Measurements from ENCODE around the gene BIVM. TPM values are rescaled to one million over a fixed set of nuclear protein-coding genes. Genes with fewer than 3 reads are reported as not detected.

BIVM gene
- total RNA-seq, 2 donors from 2014 or later, result 20.2 to 38.9 TPM

DNA sequence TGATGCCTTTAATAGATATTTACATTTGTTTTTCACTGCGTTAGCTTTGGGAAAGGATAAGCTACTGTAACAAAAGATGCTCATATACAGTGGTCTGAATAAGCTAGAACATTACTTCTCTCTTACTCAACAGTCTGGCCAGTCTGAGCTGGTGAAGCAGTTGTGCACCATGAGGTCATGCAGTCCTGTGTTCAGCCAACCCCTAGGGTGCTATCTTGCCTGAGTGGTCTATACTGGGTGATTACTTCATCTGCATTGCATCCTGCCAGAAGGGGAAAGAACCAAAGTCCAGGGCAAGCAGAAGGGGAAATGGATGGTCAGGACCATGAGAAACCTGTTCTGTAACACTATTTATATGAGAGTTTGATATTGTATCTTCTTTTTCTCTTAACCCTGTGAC lies 78.4 kb downstream of the BIVM start:
- H3K36me3 ChIP-seq, result peaks cover 32% of the 10 kb centered on the region
- no peaks in the 10 kb centered on the region for H3K4me1 ChIP-seq
- no peak overlapping the region for H3K27ac ChIP-seq
- TF ChIP-seq, protein P1, sequence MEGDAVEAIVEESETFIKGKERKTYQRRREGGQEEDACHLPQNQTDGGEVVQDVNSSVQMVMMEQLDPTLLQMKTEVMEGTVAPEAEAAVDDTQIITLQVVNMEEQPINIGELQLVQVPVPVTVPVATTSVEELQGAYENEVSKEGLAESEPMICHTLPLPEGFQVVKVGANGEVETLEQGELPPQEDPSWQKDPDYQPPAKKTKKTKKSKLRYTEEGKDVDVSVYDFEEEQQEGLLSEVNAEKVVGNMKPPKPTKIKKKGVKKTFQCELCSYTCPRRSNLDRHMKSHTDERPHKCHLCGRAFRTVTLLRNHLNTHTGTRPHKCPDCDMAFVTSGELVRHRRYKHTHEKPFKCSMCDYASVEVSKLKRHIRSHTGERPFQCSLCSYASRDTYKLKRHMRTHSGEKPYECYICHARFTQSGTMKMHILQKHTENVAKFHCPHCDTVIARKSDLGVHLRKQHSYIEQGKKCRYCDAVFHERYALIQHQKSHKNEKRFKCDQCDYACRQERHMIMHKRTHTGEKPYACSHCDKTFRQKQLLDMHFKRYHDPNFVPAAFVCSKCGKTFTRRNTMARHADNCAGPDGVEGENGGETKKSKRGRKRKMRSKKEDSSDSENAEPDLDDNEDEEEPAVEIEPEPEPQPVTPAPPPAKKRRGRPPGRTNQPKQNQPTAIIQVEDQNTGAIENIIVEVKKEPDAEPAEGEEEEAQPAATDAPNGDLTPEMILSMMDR (IDR thresholded peaks at IDR 0.05), result no peak
- H3K9me3 ChIP-seq, result no peaks in the 10 kb centered on the region
- DNase-seq (ENCODE audit: low spot score), result no peak
- H3K27me3 ChIP-seq, result no peaks in the 10 kb centered on the region
- H3K4me3 ChIP-seq, result no peak overlapping the region

DNA sequence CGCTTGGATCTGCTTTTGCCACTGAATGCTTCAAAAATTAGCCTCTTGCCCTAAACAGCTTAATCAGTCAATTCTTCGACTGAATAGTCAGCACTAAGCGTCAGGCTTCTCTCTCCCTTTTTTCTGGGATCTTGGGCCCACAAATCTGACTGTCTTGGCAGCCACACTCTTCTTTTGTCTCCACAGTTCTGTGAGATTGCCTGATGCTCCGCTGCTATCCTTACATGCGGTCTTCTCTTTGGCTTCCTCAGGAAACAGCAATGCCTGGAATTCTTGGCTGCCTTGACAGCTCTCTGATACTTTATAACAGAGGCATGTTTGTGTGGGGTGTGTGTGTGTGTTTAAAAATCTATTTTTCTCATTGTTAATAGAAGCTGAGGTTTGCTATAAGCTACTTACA lies 79.6 kb downstream of the BIVM start:
- Histone ChIP-seq H3K9me3 (no peaks in the 10 kb centered on the region), H3K4me1 (no peaks in the 10 kb centered on the region), H3K36me3 (peaks cover 22% of the 10 kb centered on the region), H3K27me3 (no peaks in the 10 kb centered on the region), H3K4me3 (no peak overlapping the region), H3K27ac (no peak overlapping the region)
- no peak for DNase-seq (ENCODE audit: low spot score)
- TF ChIP-seq, protein P1 (IDR thresholded peaks at IDR 0.05), result no peak

DNA sequence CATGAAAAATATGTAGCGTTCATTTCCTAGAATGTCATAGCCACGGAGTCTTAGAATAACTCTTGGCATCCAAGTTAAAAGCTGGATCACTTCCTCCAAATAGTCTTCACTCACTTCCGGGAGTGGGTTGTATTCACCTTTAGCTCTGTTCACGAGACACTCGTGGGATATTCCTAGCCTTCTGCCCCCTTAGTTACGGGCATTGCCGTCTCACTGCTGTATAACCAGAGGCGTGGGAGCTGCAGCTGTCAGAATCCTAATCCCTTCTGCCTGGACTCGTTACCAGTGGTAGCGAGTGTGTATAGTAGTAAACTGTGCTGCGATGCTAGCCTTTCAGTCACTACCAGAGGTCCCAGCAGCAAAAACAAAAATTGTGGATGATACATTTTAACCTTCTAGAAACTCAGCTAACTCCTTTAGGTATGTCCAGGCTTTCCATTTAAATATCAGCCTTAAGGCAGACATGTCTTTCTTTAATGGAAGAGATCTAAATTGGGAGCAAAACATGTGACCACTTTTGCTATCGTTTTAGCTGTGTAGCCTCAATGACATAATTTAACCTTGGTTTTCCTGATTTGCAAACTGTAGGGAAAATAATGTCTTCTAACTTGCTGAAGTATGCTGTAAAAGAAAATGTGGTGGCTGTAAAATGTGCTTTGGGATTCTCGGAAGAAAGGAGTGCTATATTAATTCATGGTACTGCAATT lies 81.0 kb downstream of the BIVM start:
- TF ChIP-seq, protein P1 (IDR thresholded peaks at IDR 0.05), result no peak
- Histone ChIP-seq H3K4me1 (no peaks in the 10 kb centered on the region), H3K27ac (peak overlapping the region; percentile 22 to 62), H3K9me3 (no peaks in the 10 kb centered on the region), H3K4me3 (peak overlapping the region; percentile 13), H3K36me3 (peaks cover 14% of the 10 kb centered on the region), H3K27me3 (no peaks in the 10 kb centered on the region)
- no peak for DNase-seq (ENCODE audit: low spot score)

DNA sequence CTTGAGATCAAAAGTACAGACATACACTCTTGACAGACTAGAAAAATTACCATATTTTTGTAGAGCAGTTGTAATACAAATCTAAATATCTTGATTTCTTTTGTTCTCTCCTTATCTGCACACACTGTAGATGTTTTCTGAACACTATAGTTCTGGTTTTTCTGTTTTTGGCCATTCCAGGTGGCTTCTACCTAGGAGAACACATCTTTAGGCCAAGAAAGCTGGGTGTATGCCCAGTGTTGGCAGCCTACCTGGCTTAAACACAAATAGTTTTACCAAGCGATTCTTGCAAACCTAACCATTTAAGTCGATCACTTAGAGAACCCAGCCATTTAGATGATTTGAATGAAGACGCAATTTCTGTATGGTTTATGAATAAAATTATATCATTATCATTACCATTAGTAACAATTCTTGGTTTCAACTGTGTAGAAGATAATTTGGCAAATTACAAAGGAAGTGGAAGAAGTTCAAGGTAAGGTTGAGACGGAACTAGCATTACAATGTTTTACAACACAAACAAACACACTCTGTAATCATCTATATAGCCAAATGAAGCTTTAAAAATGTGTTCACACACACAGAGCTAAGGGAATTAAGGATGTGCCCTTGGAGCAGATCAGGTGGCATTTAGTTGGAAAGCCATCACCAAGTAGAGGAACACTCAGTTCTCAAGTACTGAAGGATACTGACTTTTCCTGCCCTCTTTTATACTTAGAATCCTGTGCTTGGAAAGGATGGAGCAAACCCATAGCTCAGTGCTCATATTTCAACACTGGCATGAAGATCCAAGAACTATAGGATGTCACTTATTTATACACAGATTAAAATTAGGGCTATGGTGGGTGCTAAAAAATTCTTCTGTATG lies 83.1 kb downstream of the BIVM start:
- H3K27ac ChIP-seq, result no peak overlapping the region

More for the DNA sequence above, 83.1 kb downstream of the BIVM start:
- no peaks in the 10 kb centered on the region for H3K27me3 ChIP-seq
- DNase-seq (ENCODE audit: low spot score), result no peak
- H3K36me3 ChIP-seq, result no peaks in the 10 kb centered on the region
- H3K9me3 ChIP-seq, result no peaks in the 10 kb centered on the region
- H3K4me1 ChIP-seq, result no peaks in the 10 kb centered on the region
- TF ChIP-seq, protein P1 (IDR thresholded peaks at IDR 0.05), result no peak
- no peak overlapping the region for H3K4me3 ChIP-seq

Other genes with a start within 250 kb of the BIVM start
- gene TPP2, start 202.1 kb upstream of the BIVM start, total RNA-seq, result 10 to 100 TPM; 28.6 to 59.9 TPM
- gene METTL21C, start 104.1 kb upstream of the BIVM start, total RNA-seq, result not detected
- gene TEX30, start 25.3 kb upstream of the BIVM start, total RNA-seq, result 1 to 10 TPM; 8.4 to 8.9 TPM
- 1 to 10 TPM; 3.9 to 4.4 TPM for gene POGLUT2, start 143 bp upstream of the BIVM start, total RNA-seq
- 10 to 100 TPM; 38.2 to 40.0 TPM for gene ERCC5, start 46.9 kb downstream of the BIVM start, total RNA-seq